Glutamatergic neuron (in vitro differentiated cells): Measurements from ENCODE around the gene VSTM5. TPM values are rescaled to one million over a fixed set of nuclear protein-coding genes. Genes with fewer than 3 reads are reported as not detected.
A peak's percentile ranks its signal among the peaks of the same experiment; 100 is the strongest.

Experiments
- DNase-seq: peaks from one replicate; pipeline ENCODE4 v3.0.0; 2022
- H3K27ac Mint-ChIP-seq: one replicate; pipeline ENCODE4 v1.8.0; 2020; ENCODE audit warnings: mild to moderate bottlenecking, mixed read lengths, inconsistent platforms; ENCODE audit not compliant: unreplicated experiment
- H3K27me3 Mint-ChIP-seq: one replicate; pipeline ENCODE4 v1.8.0; 2020; ENCODE audit warnings: mild to moderate bottlenecking, moderate library complexity, mixed read lengths, inconsistent platforms; ENCODE audit not compliant: unreplicated experiment
- H3K36me3 Mint-ChIP-seq: one replicate; pipeline ENCODE4 v1.8.0; 2020; ENCODE audit warnings: mild to moderate bottlenecking, mixed read lengths, inconsistent platforms; ENCODE audit not compliant: unreplicated experiment
- H3K4me1 Mint-ChIP-seq: one replicate; pipeline ENCODE4 v1.8.0; 2020; ENCODE audit warnings: mild to moderate bottlenecking, low read depth, mixed read lengths, inconsistent platforms; ENCODE audit not compliant: unreplicated experiment
- H3K4me3 Mint-ChIP-seq: one replicate; pipeline ENCODE4 v1.8.0; 2020; ENCODE audit warnings: mild to moderate bottlenecking, mixed read lengths, inconsistent platforms; ENCODE audit not compliant: unreplicated experiment
- H3K9me3 Mint-ChIP-seq: one replicate; pipeline ENCODE4 v1.8.0; 2020; ENCODE audit warnings: mild to moderate bottlenecking, moderate library complexity, mixed read lengths, inconsistent platforms; ENCODE audit not compliant: unreplicated experiment
- total RNA-seq: library from RNA; stranded (reverse); fragmentation: NEBNext Ultra II Directional; extraction: Animal tissue kit (Norgen Biotek cat#: 25700); gene quantifications from one replicate; pipeline ENCODE4 v1.2.1, GENCODE V29; 2021; ENCODE audit not compliant: unreplicated experiment
- TF ChIP-seq, protein P1 (sequence below): fragments of 200-600 bp; sonication (generic); IDR thresholded peaks from one replicate; pipeline ENCODE4 v1.5.0; 2021; ENCODE audit not compliant: partially characterized antibody, unreplicated experiment

The VSTM5 gene
- total RNA-seq, 1 donor from 2014 or later: 2.0 TPM

DNA sequence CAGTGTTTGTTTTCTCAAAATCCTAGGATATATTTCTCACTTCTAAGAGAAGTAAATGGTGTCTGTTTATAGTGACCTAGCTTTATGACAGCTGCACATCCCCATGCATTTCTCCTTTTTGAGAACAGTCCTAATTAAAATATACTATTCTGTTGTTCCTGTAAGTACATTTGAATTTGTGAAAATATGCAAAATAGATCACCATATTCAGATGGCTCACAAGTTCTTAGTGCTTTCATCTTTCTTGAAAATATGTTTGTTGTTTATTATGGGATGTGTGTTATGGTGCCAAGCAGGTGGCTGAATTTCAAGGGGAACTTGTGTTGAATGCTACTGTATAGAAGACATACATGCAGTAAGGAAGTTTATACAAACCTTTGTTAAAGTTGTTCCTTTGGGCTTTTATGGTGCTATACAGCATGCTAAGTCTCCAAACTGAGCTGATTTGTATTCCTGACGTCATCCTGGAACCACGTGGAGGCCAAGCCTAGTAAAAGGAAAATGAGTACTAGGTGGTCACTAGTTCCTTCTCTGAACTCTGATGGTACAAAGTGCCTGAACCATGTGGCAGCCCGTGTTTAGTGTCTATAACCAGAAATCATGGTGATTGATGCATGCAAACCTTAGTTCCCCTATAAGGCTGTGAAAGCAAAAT, 7.8 kb upstream of the VSTM5 start:
- Mint-ChIP-seq H3K27ac (no peak overlapping the region), H3K27me3 (no peaks in the 10 kb centered on the region), H3K4me3 (no peak overlapping the region), H3K4me1 (peaks cover 5% of the 10 kb centered on the region), H3K36me3 (no peaks in the 10 kb centered on the region), H3K9me3 (peaks cover 4% of the 10 kb centered on the region)
- no peak for DNase-seq
- TF ChIP-seq, protein P1, sequence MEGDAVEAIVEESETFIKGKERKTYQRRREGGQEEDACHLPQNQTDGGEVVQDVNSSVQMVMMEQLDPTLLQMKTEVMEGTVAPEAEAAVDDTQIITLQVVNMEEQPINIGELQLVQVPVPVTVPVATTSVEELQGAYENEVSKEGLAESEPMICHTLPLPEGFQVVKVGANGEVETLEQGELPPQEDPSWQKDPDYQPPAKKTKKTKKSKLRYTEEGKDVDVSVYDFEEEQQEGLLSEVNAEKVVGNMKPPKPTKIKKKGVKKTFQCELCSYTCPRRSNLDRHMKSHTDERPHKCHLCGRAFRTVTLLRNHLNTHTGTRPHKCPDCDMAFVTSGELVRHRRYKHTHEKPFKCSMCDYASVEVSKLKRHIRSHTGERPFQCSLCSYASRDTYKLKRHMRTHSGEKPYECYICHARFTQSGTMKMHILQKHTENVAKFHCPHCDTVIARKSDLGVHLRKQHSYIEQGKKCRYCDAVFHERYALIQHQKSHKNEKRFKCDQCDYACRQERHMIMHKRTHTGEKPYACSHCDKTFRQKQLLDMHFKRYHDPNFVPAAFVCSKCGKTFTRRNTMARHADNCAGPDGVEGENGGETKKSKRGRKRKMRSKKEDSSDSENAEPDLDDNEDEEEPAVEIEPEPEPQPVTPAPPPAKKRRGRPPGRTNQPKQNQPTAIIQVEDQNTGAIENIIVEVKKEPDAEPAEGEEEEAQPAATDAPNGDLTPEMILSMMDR: no peak

DNA sequence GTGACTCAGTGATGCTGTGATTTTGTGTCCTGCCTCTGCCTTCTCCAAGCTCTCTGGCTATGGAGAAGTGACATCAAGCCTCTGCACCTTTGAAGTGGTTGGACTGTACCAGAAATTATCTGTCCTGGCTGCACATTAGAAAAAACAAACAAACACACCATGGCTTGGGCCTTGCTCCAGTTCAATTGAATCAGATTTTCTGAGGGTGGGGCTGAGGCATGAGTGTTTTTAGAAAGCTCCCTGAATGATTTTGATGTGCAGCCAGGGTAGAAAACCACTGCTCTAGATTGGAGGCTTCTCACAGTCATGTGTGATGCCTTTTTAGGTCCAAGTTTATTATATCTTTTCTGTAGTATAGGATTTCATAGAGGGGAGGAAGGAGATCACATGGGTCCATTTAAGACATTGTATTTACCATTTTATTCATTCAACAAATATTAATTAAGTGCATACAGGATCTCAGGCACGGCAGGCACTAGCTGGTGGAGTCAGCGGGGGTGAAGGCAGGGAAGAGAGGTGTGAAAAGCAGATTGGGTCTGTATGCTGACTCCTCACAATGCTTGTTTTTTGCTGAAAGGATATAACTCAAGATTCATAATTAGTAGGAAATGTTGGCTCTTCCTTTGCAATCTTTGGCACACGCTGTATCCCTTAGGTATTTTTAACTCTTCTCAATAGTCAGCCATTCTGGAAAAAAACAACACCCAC, 7.1 kb upstream of the VSTM5 start:
- DNase-seq: no peak
- H3K36me3 Mint-ChIP-seq: no peaks in the 10 kb centered on the region
- no peak overlapping the region for H3K4me3 Mint-ChIP-seq
- H3K27ac Mint-ChIP-seq: no peak overlapping the region
- no peaks in the 10 kb centered on the region for H3K27me3 Mint-ChIP-seq
- peaks cover 5% of the 10 kb centered on the region for H3K4me1 Mint-ChIP-seq
- peaks cover 4% of the 10 kb centered on the region for H3K9me3 Mint-ChIP-seq
- TF ChIP-seq, protein P1: no peak

DNA sequence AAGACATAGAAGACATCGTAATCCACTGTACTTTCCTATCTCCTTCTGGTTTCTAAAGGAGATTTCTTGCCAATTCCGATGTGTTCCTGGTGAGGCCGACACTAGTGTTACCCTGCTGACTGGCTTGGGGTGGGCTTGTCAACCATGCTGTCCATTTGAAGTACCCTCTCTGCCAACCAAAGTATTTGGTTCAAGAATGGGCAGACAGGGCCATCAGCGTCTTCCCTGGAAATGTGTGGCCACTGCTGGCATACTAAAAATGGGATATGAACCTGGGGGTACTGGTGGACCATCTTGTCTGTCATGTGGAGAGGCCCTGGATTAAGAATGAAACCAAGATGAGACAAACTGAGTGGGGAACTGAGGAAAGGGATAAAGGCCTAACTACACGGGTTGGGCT, 1.8 kb upstream of the VSTM5 start:
- H3K36me3 Mint-ChIP-seq: no peaks in the 10 kb centered on the region
- H3K4me3 Mint-ChIP-seq: no peak overlapping the region
- no peak overlapping the region for H3K27ac Mint-ChIP-seq
- H3K9me3 Mint-ChIP-seq: no peaks in the 10 kb centered on the region
- DNase-seq: no peak
- no peaks in the 10 kb centered on the region for H3K4me1 Mint-ChIP-seq
- TF ChIP-seq, protein P1: no peak
- H3K27me3 Mint-ChIP-seq: peaks cover 2% of the 10 kb centered on the region

DNA sequence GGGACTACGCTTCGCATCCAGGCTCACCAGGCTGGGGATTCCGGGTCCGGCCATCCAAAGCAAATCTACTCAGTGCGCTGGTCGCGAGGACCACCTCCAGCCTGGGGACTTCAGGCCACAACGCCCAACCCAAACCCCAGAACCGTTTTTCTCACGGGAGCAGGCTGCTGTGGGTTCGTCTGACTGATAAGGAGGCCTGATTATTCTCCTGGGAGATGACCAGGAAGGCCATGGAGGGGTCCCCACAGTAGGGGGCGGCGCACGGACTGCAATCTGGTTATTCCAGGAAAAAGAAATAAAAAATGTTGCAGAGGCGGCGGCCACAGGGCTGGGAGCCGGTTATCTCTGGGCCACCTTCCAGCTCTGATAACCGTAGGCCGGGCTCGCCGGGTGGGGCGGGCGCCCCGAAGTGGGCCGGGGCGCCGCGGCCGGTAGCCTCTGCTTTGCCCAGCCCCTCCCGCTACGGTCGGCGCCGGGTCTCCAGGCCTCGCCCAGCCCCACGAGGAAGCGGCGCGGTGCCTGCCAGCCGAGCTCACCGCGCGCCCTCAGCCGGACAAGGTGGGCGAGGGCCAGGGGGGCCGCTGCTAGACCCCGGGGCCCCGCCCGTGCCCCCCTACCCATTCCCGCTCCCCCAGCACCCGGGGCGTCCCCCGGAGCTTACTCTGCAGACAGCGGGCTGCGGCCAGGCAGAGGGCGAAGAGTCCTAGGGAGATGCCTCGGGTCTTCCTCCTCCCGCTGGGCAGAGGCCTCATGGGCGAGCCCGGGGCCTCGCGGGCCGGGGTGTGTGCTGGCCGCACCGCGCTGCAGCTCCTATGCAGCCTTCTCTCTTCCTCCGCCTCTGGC, 446 bp downstream of the VSTM5 start:
- peak overlapping the region; percentile 68 for H3K4me3 Mint-ChIP-seq
- peak; percentile 40 for DNase-seq

More for the DNA sequence above, 446 bp downstream of the VSTM5 start:
- no peaks in the 10 kb centered on the region for H3K4me1 Mint-ChIP-seq
- TF ChIP-seq, protein P1: no peak
- H3K27me3 Mint-ChIP-seq: peaks cover 5% of the 10 kb centered on the region
- no peak overlapping the region for H3K27ac Mint-ChIP-seq
- H3K36me3 Mint-ChIP-seq: no peaks in the 10 kb centered on the region
- H3K9me3 Mint-ChIP-seq: no peaks in the 10 kb centered on the region
